EH (cell line): Measurements from ENCODE around the gene DLG5.

Source experiments
- DNase-seq: peaks from one replicate; pipeline ENCODE4 v3.0.0-alpha.2; 2015; ENCODE audit warnings: low read depth

DLG5 gene

GRCh38 chr10:77912576-77912975 is 14.0 kb downstream of the DLG5 start:
- DNase-seq = no peak

- peak; percentile 73 for DNase-seq
These were observed 14.9 kb downstream of the DLG5 start for GRCh38 chr10:77911535-77912123.

GRCh38 chr10:77910524-77911145 is 15.9 kb downstream of the DLG5 start:
- no peak for DNase-seq

GRCh38 chr10:77909749-77910375 is 16.7 kb downstream of the DLG5 start:
- peak; percentile 79 for DNase-seq

- DNase-seq = no peak
These were observed 17.4 kb downstream of the DLG5 start for GRCh38 chr10:77909021-77909748.

- DNase-seq = no peak
These were observed 18.4 kb downstream of the DLG5 start for GRCh38 chr10:77907900-77908717.

- no peak for DNase-seq
These were observed 19.1 kb downstream of the DLG5 start for GRCh38 chr10:77907462-77907861.

GRCh38 chr10:77906951-77907421 is 19.6 kb downstream of the DLG5 start:
- no peak for DNase-seq

- DNase-seq = no peak
These were observed 20.8 kb downstream of the DLG5 start for GRCh38 chr10:77905781-77906180.

- DNase-seq = no peak
These were observed 21.3 kb downstream of the DLG5 start for GRCh38 chr10:77905086-77905748.

GRCh38 chr10:77904100-77904840 is 22.3 kb downstream of the DLG5 start:
- no peak for DNase-seq

- DNase-seq = no peak
These were observed 24.4 kb downstream of the DLG5 start for GRCh38 chr10:77902159-77902558.

GRCh38 chr10:77901743-77902142 is 24.8 kb downstream of the DLG5 start:
- no peak for DNase-seq

GRCh38 chr10:77899690-77900089 is 26.9 kb downstream of the DLG5 start:
- DNase-seq = no peak

GRCh38 chr10:77899080-77899477 is 27.5 kb downstream of the DLG5 start:
- peak; percentile 86 for DNase-seq

- DNase-seq = no peak
These were observed 28.1 kb downstream of the DLG5 start for GRCh38 chr10:77898323-77899079.

- no peak for DNase-seq
These were observed 30.5 kb downstream of the DLG5 start for GRCh38 chr10:77896058-77896457.

GRCh38 chr10:77894058-77894457 is 32.5 kb downstream of the DLG5 start:
- DNase-seq = no peak

- no peak for DNase-seq
These were observed 33.2 kb downstream of the DLG5 start for GRCh38 chr10:77893386-77893785.

GRCh38 chr10:77892761-77893160 is 33.8 kb downstream of the DLG5 start:
- DNase-seq = no peak
